Measurements from ENCODE around the gene RDH12. TPM values are rescaled to one million over a fixed set of nuclear protein-coding genes. Genes with fewer than 3 reads are reported as not detected.

Gene RDH12
- total RNA-seq, 1 experiment from 2014 or later = not detected

- CTCF ChIA-PET = no interaction called here
- Histone ChIP-seq H4K20me1 (ENCODE audit: insufficient read depth) (no peaks in the 10 kb centered on the region; the same call in 1 of the 2 replicates), H3K36me3 (ENCODE audit: low read depth) (peaks cover 62% of the 10 kb centered on the region), H3K4me3 (no peak overlapping the region), H3K9me2 (ENCODE audit: insufficient read depth) (no peaks in the 10 kb centered on the region), H3K4me2 (no peak overlapping the region), H3K79me2 (ENCODE audit: low read depth) (peaks cover 29% of the 10 kb centered on the region), H3K27me3 (ENCODE audit: insufficient read depth, low read depth) (no peaks in the 10 kb centered on the region), H2AFZ (no peak overlapping the region), H3K4me1 (replicated peaks; ENCODE audit: insufficient read depth) (peaks cover 19% of the 10 kb centered on the region), H3K9me3 (ENCODE audit: insufficient read depth, low read depth) (no peaks in the 10 kb centered on the region), H3K27ac (no peak overlapping the region), H3F3A (ENCODE audit: insufficient read depth, low read depth) (peaks cover 6% of the 10 kb centered on the region; the same call in 1 of the 2 replicates)
- intact Hi-C loops (cut with micrococcal nuclease; ENCODE audit: unreplicated experiment) = no loop called here
- TF ChIP-seq CTCF (conservative IDR thresholded peaks at IDR 0.05) = no peak
- peak in 1 of 2 experiments; percentile 45 for DNase-seq
- POLR2A ChIA-PET (ENCODE audit: unreplicated experiment) = interaction anchor here (0.7 kb wide), 1 partner anchor 758 kb away, joined by 4 read pairs; no protein-coding TSS in a partner anchor
- BruUV-seq (replicated peaks) = no TSS peak
Observed at GRCh38 chr14:67690011-67690410, 11.7 kb upstream of the RDH12 start.

GRCh38 chr14:67694791-67695393 lies 6.8 kb upstream of the RDH12 start:
- H3F3A ChIP-seq (ENCODE audit: insufficient read depth, low read depth) = peaks cover 8% of the 10 kb centered on the region; the same call in 1 of the 2 replicates
- H3K4me2 ChIP-seq = peak overlapping the region; percentile 74
- H3K79me2 ChIP-seq (ENCODE audit: low read depth) = peaks cover 31% of the 10 kb centered on the region
- H3K36me3 ChIP-seq (ENCODE audit: low read depth) = peaks cover 29% of the 10 kb centered on the region
- peak overlapping the region; percentile 91 for H2AFZ ChIP-seq
- TSS peak; percentile 100 for BruUV-seq (replicated peaks)
- no peaks in the 10 kb centered on the region; the same call in 1 of the 2 replicates for H4K20me1 ChIP-seq (ENCODE audit: insufficient read depth)
- H3K9me3 ChIP-seq (ENCODE audit: insufficient read depth, low read depth) = no peaks in the 10 kb centered on the region
- no peaks in the 10 kb centered on the region for H3K27me3 ChIP-seq (ENCODE audit: insufficient read depth, low read depth)
- ChIA-PET POLR2A (ENCODE audit: unreplicated experiment) (interaction anchor here (0.5 to 1.0 kb wide), 6 partner anchors 9 to 1335 kb away, joined by 3 to 7 read pairs (median 4); partner anchors contain the start of gene GPHN), CTCF (interaction anchor here (0.8 to 1.1 kb wide), 3 partner anchors 9 to 76 kb away, joined by 3 to 7 read pairs (median 4); no protein-coding TSS in a partner anchor)
- DNase-seq = peak; percentile 82 to 97
- H3K9me2 ChIP-seq (ENCODE audit: insufficient read depth) = no peaks in the 10 kb centered on the region
- intact Hi-C loops (cut with micrococcal nuclease; ENCODE audit: unreplicated experiment) = loop anchor here (1.0 to 2.0 kb wide), 2 partner anchors 21 to 76 kb away; partner anchors contain the start of genes ARG2 and VTI1B
- TF ChIP-seq EZH2 (IDR thresholded peaks at IDR 0.05; ENCODE audit: low read depth) (no peak), CTCF (conservative IDR thresholded peaks at IDR 0.05) (no peak)
- H3K4me3 ChIP-seq = peak overlapping the region; percentile 97
- H3K4me1 ChIP-seq (replicated peaks; ENCODE audit: insufficient read depth) = peaks cover 19% of the 10 kb centered on the region
- peak overlapping the region; percentile 78 for H3K27ac ChIP-seq

GRCh38 chr14:67695394-67695949 lies 6.2 kb upstream of the RDH12 start, which contains the start of gene RDH11:
Gene RDH11 (minus strand): TSS chr14:67695764. CDS start chr14:67695703, 61 bp downstream.
- Histone ChIP-seq H3K27ac (peak within 1 kb of the TSS; percentile 78), H4K20me1 (ENCODE audit: insufficient read depth) (no peaks in the 10 kb centered on the region; the same call in 1 of the 2 replicates), H2AFZ (peak within 1 kb of the TSS; percentile 91), H3K36me3 (ENCODE audit: low read depth) (peaks cover 23% of the 10 kb centered on the region), H3K27me3 (ENCODE audit: insufficient read depth, low read depth) (no peaks in the 10 kb centered on the region), H3K9me2 (ENCODE audit: insufficient read depth) (no peaks in the 10 kb centered on the region), H3K9me3 (ENCODE audit: insufficient read depth, low read depth) (no peaks in the 10 kb centered on the region), H3K79me2 (ENCODE audit: low read depth) (peaks cover 31% of the 10 kb centered on the region), H3F3A (ENCODE audit: insufficient read depth, low read depth) (peaks cover 12% of the 10 kb centered on the region; the same call in 1 of the 2 replicates), H3K4me2 (peak within 1 kb of the TSS; percentile 74), H3K4me1 (replicated peaks; ENCODE audit: insufficient read depth) (peaks cover 19% of the 10 kb centered on the region), H3K4me3 (peak within 1 kb of the TSS; percentile 97)
- TF ChIP-seq EZH2 (IDR thresholded peaks at IDR 0.05; ENCODE audit: low read depth) = no peak
- no peak for TF ChIP-seq CTCF (conservative IDR thresholded peaks at IDR 0.05)
- no TSS peak for BruUV-seq (replicated peaks)
- CTCF ChIA-PET = interaction anchor here (0.8 to 1.1 kb wide), 3 partner anchors 9 to 77 kb away, joined by 3 to 7 read pairs (median 4); no protein-coding TSS in a partner anchor
- POLR2A ChIA-PET (ENCODE audit: unreplicated experiment) = interaction anchor here (0.5 to 1.0 kb wide), 7 partner anchors 9 to 287 kb away, joined by 4 to 8 read pairs (median 6); no protein-coding TSS in a partner anchor
- intact Hi-C loops (cut with micrococcal nuclease; ENCODE audit: unreplicated experiment) = loop anchor here (1.0 to 2.0 kb wide), 2 partner anchors 21 to 77 kb away; partner anchors contain the start of genes ARG2 and VTI1B
- DNase-seq = peak; percentile 86 to 91

Measured in PC-9 (cell line).